Right ventricle myocardium inferior (tissue), 1 donor: Measurements from ENCODE around the gene ZNF330. TPM values are rescaled to one million over a fixed set of nuclear protein-coding genes. Genes with fewer than 3 reads are reported as not detected.
"Not testable (repeated sequence)": the region's sequence is repeated elsewhere in the genome, so short reads cannot be mapped to it uniquely, and the experiment has no call there.

ENCODE experiments used
- ATAC-seq: fragments of 200-7000 bp; cut with Tn5 transposase; one replicate; pipeline ENCODE4 v1.9.1; 2020; ENCODE audit warnings: mild to moderate bottlenecking, moderate library complexity
- DNase-seq: peaks from one replicate; pipeline ENCODE4 v3.0.0; 2021; ENCODE audit errors: missing footprints
- intact Hi-C: fragments of 100-400 bp; cut with DNase I; formaldehyde crosslinking; loops from one replicate; pipeline ENCODE4 v1.11.0; 2022
- total RNA-seq: library from RNA; stranded (reverse); fragmentation: NEBNext Ultra II Directional; extraction: Animal tissue kit (Norgen Biotek cat#: 25700); gene quantifications from one replicate; pipeline ENCODE4 v1.2.1, GENCODE V29; 2021
- donor health status: DM: no; HTN: yes; CAD: no; lungs with severe emphysema.

Gene ZNF330
- total RNA-seq, 1 donor from 2014 or later, result 156 TPM

GRCh38 chr4:141223418-141223817, 2.7 kb downstream of the ZNF330 start:
- DNase-seq (no peak), ATAC-seq (no peak)
- intact Hi-C loops, result loop anchor here (5.0 kb wide), 2 partner anchors 66 to 356 kb away; no protein-coding TSS in a partner anchor

- ATAC-seq, intact Hi-C loops, DNase-seq: not testable (repeated sequence)
Measured at GRCh38 chr4:141227280-141227679, 6.6 kb downstream of the ZNF330 start.

GRCh38 chr4:141229408-141230101, 8.9 kb downstream of the ZNF330 start:
- no peak for ATAC-seq
- intact Hi-C loops, result no loop called here
- no peak for DNase-seq

GRCh38 chr4:141233673-141234072, 13.0 kb downstream of the ZNF330 start:
- ATAC-seq (no peak), DNase-seq (no peak)
- intact Hi-C loops, result no loop called here

- ATAC-seq (no peak), DNase-seq (no peak)
- intact Hi-C loops, result no loop called here
Measured at GRCh38 chr4:141238186-141238585, 17.5 kb downstream of the ZNF330 start.

- intact Hi-C loops, result no loop called here
- ATAC-seq, result no peak
- no peak for DNase-seq
Measured at GRCh38 chr4:141240259-141240658, 19.6 kb downstream of the ZNF330 start.

GRCh38 chr4:141240671-141241070, 20.0 kb downstream of the ZNF330 start:
- DNase-seq, result no peak
- intact Hi-C loops, result no loop called here
- ATAC-seq, result no peak

GRCh38 chr4:141241986-141242385, 21.3 kb downstream of the ZNF330 start:
- ATAC-seq, result no peak
- no peak for DNase-seq
- intact Hi-C loops, result no loop called here

- intact Hi-C loops, result no loop called here
- no peak for DNase-seq
- ATAC-seq, result no peak
Measured at GRCh38 chr4:141244419-141244818, 23.7 kb downstream of the ZNF330 start.

GRCh38 chr4:141246243-141246642, 25.5 kb downstream of the ZNF330 start:
- intact Hi-C loops, result no loop called here
- DNase-seq, result no peak
- no peak for ATAC-seq

- ATAC-seq (no peak), DNase-seq (no peak)
- intact Hi-C loops, result no loop called here
Measured at GRCh38 chr4:141246683-141247429, 26.2 kb downstream of the ZNF330 start.

- DNase-seq (no peak), ATAC-seq (no peak)
- intact Hi-C loops, result no loop called here
Measured at GRCh38 chr4:141247430-141247780, 26.7 kb downstream of the ZNF330 start.

GRCh38 chr4:141248029-141248428, 27.3 kb downstream of the ZNF330 start:
- ATAC-seq (no peak), DNase-seq (no peak)
- intact Hi-C loops, result no loop called here

- DNase-seq (no peak), ATAC-seq (no peak)
- intact Hi-C loops, result no loop called here
Measured at GRCh38 chr4:141248486-141248885, 27.8 kb downstream of the ZNF330 start.

GRCh38 chr4:141254326-141254725, 33.6 kb downstream of the ZNF330 start:
- intact Hi-C loops, result no loop called here

GRCh38 chr4:141255016-141255415, 34.3 kb downstream of the ZNF330 start:
- ATAC-seq (no peak), DNase-seq (no peak)
- intact Hi-C loops, result no loop called here

More at GRCh38 chr4:141254326-141254725, 33.6 kb downstream of the ZNF330 start:
- DNase-seq, result no peak
- ATAC-seq, result no peak

- ATAC-seq, result no peak
- intact Hi-C loops, result no loop called here
- no peak for DNase-seq
Measured at GRCh38 chr4:141258558-141258957, 37.9 kb downstream of the ZNF330 start.

- DNase-seq (no peak), ATAC-seq (no peak)
- intact Hi-C loops, result no loop called here
Measured at GRCh38 chr4:141275834-141276233, 55.1 kb downstream of the ZNF330 start.

- ATAC-seq (no peak), DNase-seq (no peak)
- intact Hi-C loops, result no loop called here
Measured at GRCh38 chr4:141283152-141283551, 62.5 kb downstream of the ZNF330 start.

GRCh38 chr4:141283563-141283962, 62.9 kb downstream of the ZNF330 start:
- DNase-seq, result no peak
- intact Hi-C loops, result no loop called here
- ATAC-seq, result no peak
